Ascending aorta (tissue), 2 donors: Measurements from ENCODE around the gene FOLR2. TPM values are rescaled to one million over a fixed set of nuclear protein-coding genes. Genes with fewer than 3 reads are reported as not detected.
"Not testable (repeated sequence)": the region's sequence is repeated elsewhere in the genome, so short reads cannot be mapped to it uniquely, and the experiment has no call there.

ENCODE experiments used
- DNase-seq, 2 donors: peaks; one replicate each; pipeline ENCODE4 v3.0.0-alpha.2; 2019; ENCODE audit warnings: low spot score in 2 of 2
- H3K27ac ChIP-seq, 2 donors: fragments of 200-600 bp; sonication (generic); one replicate each; pipeline ENCODE4 v1.5.1; 2016 to 2017; ENCODE audit warnings: mild to moderate bottlenecking in 1 of 2
- H3K27me3 ChIP-seq: fragments of 200-600 bp; sonication (generic); one replicate; pipeline ENCODE4 v1.5.1; 2017
- H3K36me3 ChIP-seq, 2 donors: fragments of 200-600 bp; sonication (generic); one replicate each; pipeline ENCODE4 v1.5.1; 2016
- H3K4me1 ChIP-seq, 2 donors: fragments of 200-600 bp; sonication (generic); one replicate each; pipeline ENCODE4 v1.5.1; 2016 to 2017; ENCODE audit warnings: mild to moderate bottlenecking in 1 of 2
- H3K4me3 ChIP-seq, 2 donors: fragments of 200-600 bp; sonication (generic); one replicate each; pipeline ENCODE4 v1.5.1; 2016 to 2017; ENCODE audit warnings: mild to moderate bottlenecking in 1 of 2
- H3K9me3 ChIP-seq, 2 donors: fragments of 200-600 bp; sonication (generic); one replicate each; pipeline ENCODE4 v1.5.1; 2016
- CTCF ChIP-seq, 3 experiments: fragments of 200-600 bp in 2 of 3; fragments of 450-650 bp in 1 of 3; sonication (generic) in 2 of 3; IDR thresholded peaks; one replicate each; pipeline ENCODE4 v1.5.1; 2016 to 2019; ENCODE audit warnings: antibody characterized with exemption in 3 of 3, mild to moderate bottlenecking in 1 of 3, moderate library complexity in 1 of 3
- intact Hi-C: fragments of 100-400 bp; cut with DNase I; formaldehyde crosslinking; loops from one replicate; pipeline ENCODE4 v1.15.1; 2023
- total RNA-seq: library from RNA; depleted of rRNA; stranded (reverse); fragments of >200 nt; gene quantifications from one replicate; pipeline ENCODE4 v1.1.0, GENCODE V29; 2016

FOLR2 gene
- total RNA-seq, 1 donor from 2014 or later = 34.5 TPM

DNA sequence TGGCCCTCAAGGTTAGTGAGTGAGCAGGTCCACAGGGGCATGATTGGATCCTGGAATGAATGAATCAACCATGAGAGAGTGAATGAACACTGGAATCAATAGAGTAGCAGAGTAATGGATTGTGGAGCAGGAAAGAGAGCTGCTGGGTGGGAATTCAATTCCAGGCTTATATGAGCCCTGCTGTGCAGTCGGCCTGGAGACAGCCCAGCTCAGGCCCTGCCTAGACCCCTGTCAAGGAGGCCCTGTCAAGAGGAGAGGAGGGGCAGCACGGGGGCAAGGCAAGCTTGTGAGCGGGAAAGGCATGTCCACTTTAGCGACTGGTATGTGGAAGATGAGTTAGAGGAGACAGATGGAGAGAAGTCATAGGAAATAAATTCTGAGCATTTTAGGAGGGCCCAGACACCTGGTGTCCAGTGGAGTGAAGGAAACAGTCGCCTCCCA is 25.9 kb upstream of the FOLR2 start:
- no peak for TF ChIP-seq CTCF (IDR thresholded peaks at IDR 0.05)
- no peak for DNase-seq
- Histone ChIP-seq H3K4me3 (no peak overlapping the region), H3K4me1 (no peaks in the 10 kb centered on the region), H3K9me3 (no peaks in the 10 kb centered on the region), H3K36me3 (no peaks in the 10 kb centered on the region), H3K27ac (no peak overlapping the region), H3K27me3 (no peaks in the 10 kb centered on the region)
- intact Hi-C loops = no loop called here

- no peak for TF ChIP-seq CTCF (IDR thresholded peaks at IDR 0.05)
- H3K9me3 ChIP-seq = no peaks in the 10 kb centered on the region
- no peak within 1 kb of the TSS for H3K27ac ChIP-seq
- H3K4me1 ChIP-seq = no peaks in the 10 kb centered on the region
- DNase-seq = no peak
- intact Hi-C loops = no loop called here
- no peak within 1 kb of the TSS for H3K4me3 ChIP-seq
- H3K27me3 ChIP-seq = no peaks in the 10 kb centered on the region
- no peaks in the 10 kb centered on the region for H3K36me3 ChIP-seq
Measured at GRCh38 chr11:72191961-72192381, 24.6 kb upstream of the FOLR2 start, which contains the start of gene FOLR1. Gene FOLR1 (plus strand): TSS chr11:72192140. CDS start chr11:72192174, 34 bp downstream.

- DNase-seq = no peak
- intact Hi-C loops = no loop called here
- TF ChIP-seq CTCF (IDR thresholded peaks at IDR 0.05) = no peak
Measured at GRCh38 chr11:72195518-72196270, 20.9 kb upstream of the FOLR2 start.

GRCh38 chr11:72201445-72201844 is 15.1 kb upstream of the FOLR2 start:
- H3K4me3 ChIP-seq, H3K4me1 ChIP-seq, H3K27ac ChIP-seq, H3K27me3 ChIP-seq, H3K36me3 ChIP-seq, H3K9me3 ChIP-seq, intact Hi-C loops, DNase-seq: not testable (repeated sequence)

More at GRCh38 chr11:72195518-72196270, 20.9 kb upstream of the FOLR2 start:
- Histone ChIP-seq H3K9me3 (no peaks in the 10 kb centered on the region), H3K36me3 (no peaks in the 10 kb centered on the region), H3K27me3 (no peaks in the 10 kb centered on the region), H3K4me1 (no peaks in the 10 kb centered on the region), H3K27ac (no peak overlapping the region), H3K4me3 (no peak overlapping the region)

GRCh38 chr11:72202571-72202970 is 14.0 kb upstream of the FOLR2 start:
- H3K4me1 ChIP-seq = no peaks in the 10 kb centered on the region
- intact Hi-C loops = no loop called here
- no peak for TF ChIP-seq CTCF (IDR thresholded peaks at IDR 0.05)
- DNase-seq = no peak
- H3K4me3 ChIP-seq = no peak overlapping the region
- H3K9me3 ChIP-seq = no peaks in the 10 kb centered on the region
- H3K27me3 ChIP-seq = no peaks in the 10 kb centered on the region
- no peak overlapping the region for H3K27ac ChIP-seq
- H3K36me3 ChIP-seq = no peaks in the 10 kb centered on the region

DNA sequence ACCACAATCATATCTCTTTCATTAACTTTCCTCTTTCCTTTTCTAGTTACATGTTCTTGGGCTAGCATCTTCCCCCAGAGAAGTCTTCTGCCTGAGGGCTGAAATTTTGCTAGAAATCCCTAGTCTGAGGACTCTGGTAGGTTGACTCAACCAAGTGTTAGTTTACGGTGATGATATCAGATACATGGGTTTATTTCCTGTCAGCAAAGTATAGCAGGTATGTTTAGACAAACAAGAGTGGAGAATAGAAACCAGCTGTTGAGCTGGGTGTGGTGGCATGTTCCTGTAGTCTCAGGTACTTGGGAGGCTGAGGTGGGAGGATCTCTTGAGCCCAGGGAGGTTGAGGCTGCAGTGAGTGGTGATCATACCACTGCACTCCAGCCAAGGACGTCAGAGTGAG is 13.4 kb upstream of the FOLR2 start:
- H3K27ac ChIP-seq = no peak overlapping the region
- H3K9me3 ChIP-seq = no peaks in the 10 kb centered on the region
- H3K27me3 ChIP-seq = no peaks in the 10 kb centered on the region
- no peaks in the 10 kb centered on the region for H3K36me3 ChIP-seq
- no peak for DNase-seq
- TF ChIP-seq CTCF (IDR thresholded peaks at IDR 0.05) = no peak
- intact Hi-C loops = no loop called here
- H3K4me3 ChIP-seq = no peak overlapping the region
- H3K4me1 ChIP-seq = no peaks in the 10 kb centered on the region
